OCI-M1 (cell line): Measurements from ENCODE around the gene PDYN.
"Not testable (repeated sequence)": the region's sequence is repeated elsewhere in the genome, so short reads cannot be mapped to it uniquely, and the experiment has no call there.

Experiments used
- DNase-seq: peaks from one replicate; lab custom pipeline; 2025; lab: John Stamatoyannopoulos, UW

Gene PDYN

GRCh38 chr20:1993986-1994385 is at the start of gene PDYN:
Gene PDYN (minus strand): TSS chr20:1994058. CDS start chr20:1983084, 10,974 bp downstream.
- peak; percentile 4 for DNase-seq

- DNase-seq, result no peak
Measured at GRCh38 chr20:2042400-2042799, 48.5 kb upstream of the PDYN start.

GRCh38 chr20:2038161-2038560 is 44.3 kb upstream of the PDYN start:
- no peak for DNase-seq

DNA sequence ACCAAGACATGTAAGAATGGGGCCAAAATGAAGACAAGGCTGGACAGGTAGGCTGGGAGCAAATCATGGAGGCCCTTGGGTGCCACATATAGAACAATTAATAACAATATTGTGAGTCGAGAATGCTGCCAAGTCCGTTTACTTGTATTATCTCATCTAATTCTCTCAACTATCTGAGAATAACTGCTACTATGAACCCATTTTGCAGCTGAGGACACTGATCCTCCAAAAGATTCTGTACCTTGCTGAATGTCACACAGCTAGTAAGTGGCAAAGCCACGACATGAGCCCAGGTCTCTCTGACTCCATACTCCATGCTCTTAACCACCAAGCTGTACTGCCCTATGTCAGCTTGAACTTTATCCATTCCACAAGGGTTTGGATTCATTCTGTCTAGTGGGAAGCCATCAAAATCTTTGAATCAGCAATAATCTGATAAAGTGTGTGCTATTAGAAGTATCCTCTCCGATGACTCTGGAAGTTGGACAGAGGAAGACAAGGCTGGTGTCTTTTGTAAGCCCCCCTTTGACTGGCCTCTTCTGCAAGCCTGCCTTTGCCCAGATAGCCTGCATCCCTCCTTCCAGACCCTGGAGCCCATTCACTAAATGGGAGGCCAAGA is 43.5 kb upstream of the PDYN start:
- no peak for DNase-seq

GRCh38 chr20:2036357-2036756 is 42.5 kb upstream of the PDYN start:
- not testable (repeated sequence) for DNase-seq

DNA sequence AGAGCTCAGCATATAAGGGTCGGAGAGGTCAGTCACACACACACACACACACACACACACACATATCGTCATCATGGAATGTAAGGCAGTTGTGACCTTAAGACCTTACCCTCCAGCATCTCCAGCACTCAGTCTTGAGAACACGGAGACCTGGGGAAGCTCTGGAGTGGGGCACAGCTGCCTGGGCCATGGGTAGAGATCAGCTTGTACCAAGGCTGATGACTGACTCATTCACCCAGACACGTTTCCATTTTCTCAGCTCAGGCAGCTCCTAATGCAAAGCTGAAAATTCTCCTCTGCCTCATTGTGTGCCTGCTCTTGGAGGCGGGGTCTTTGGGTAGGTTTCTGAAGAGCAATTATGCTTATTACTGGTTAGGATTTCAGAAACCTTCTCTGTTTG is 38.3 kb upstream of the PDYN start:
- no peak for DNase-seq

DNA sequence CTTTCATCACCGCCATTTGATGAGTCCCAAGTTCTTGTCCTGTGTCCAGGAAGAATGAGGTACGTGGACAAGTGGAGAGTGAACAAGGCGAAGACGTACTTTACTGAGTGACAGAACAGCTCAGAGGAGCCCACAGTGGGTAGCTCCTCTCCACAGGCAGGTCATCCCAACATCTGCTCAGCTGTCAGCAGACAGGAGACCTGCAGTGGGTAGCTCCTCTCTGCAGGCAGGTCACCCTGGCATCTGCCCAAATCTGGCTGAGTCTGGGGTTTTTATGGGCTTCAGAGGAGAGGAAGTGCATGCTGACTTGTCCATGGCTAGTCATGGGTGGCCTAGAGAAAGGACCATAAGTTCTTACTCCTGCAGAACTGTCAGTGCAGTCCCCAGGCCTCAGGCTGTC is 32.7 kb upstream of the PDYN start:
- peak; percentile 19 for DNase-seq

GRCh38 chr20:2026004-2026403 is 32.1 kb upstream of the PDYN start:
- no peak for DNase-seq

DNA sequence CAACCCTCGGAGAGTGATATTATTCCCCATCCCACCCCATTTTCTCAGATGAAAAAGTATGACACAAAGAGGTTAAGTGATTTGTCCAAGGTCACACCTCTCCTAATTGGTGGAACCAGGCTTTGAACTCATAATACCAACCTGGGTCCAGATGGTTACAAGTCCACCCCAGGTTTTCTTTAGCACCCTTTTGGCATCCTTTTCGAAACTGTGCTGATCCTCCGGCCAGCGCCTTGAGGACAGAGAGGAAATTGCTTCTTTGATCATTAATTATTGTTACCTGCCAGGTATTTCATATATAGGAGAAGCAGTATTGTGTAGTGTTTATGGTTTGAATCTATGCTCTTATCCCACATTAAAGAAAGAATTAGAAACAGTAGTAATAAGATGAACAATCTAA is 29.3 kb upstream of the PDYN start:
- no peak for DNase-seq

DNA sequence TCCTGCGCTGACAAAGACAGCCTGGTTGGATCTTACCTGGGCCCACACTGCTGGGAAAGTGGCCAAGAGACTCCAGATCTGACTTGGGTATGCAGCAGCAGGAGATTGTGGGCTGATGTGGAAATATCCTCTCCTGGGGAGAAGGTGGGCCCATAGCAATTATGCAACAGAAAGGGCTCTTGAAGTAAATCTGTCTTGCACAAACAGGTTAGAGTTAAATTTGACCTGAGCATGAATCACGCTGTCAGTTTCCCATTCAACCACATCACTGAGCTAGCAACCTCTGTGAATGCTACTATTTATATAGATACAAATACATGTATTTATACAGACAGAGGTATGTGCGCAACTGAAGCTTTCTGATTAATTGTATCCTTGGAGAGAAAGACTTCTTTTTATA is 28.3 kb upstream of the PDYN start:
- DNase-seq, result no peak

DNA sequence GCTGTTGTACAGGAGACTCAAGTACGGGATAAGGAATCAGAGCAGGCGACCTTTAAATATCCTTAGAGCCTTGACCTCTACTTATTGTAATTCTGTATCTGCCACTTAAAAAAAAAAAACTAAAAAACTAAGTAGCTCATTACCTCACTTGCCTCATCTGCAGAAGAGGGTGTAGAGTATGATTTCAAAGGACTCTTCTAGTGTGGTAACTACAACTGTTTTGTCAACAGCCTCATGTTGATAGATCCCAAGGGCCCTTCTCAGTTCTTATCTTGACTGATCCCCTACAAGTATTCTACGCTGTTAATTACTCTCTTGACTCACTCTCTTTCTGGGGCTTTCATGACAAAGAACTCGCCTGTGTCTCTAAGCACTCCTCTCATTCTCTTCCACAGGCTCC is 16.7 kb upstream of the PDYN start:
- no peak for DNase-seq

DNA sequence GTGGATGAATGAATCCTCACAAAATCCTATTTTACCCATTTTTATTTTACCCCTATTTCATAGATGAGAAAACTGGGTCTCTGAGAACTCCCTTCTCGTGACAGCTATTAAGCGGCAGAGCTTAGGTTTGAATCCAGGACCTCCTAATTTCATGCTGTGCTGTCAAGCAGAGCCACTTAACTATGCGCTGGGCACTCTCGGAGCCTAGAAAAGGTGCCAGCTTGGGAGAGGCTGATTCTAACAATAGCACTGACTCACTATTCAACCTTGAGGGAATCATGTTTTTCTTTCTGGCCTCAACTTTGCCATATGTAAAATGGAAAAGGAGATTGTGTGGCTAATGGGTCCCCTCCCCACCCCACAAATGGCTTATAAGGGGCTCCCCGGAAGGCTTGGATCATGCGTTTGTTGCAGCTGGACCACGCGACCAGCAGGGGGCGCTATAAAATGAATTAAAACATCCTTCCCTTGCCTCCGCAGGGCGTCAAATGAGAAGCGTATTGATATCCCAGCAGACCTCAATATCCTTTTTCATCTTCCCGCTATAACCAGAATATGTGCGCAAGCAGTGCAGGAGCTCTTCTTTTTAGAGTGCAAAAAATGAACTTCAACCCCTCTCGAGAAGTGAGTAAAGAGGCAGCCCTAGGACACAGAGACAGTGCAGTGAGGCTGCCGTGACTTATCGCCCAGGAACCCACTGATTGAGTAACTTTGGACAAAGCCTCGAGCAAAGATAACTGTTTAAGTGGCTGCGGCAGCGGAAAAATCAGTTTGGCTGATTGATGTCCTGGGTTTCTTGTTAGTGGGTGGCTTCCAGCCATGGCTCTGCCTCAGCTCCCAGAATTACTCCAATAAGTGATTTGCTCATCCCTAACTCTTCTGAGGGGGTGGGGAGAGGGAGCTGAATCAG is 12.8 kb upstream of the PDYN start:
- peak; percentile 59 for DNase-seq

- DNase-seq, result peak; percentile 78
Measured at GRCh38 chr20:2005831-2006426, 12.1 kb upstream of the PDYN start.

- no peak for DNase-seq
Measured at GRCh38 chr20:2005359-2005758, 11.5 kb upstream of the PDYN start.

DNA sequence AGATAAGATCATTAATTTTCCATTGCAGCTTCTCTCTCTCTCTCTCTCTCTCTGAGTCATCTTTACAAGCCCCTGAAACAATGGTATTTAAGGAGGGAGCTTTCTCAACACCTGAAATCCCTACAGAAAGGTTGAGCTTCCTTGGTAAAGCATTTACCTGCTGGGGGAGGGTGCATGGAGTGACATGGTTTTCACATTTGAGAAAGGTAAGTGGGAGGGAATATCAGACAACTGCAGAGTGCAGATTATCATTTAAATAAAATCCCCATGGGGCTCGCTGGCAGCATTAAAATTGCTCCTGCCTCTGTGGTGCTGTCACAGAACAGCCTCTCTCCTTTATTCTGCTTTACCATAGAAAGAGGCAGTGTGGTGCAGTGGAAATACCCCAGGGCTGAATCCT is 10.3 kb upstream of the PDYN start:
- DNase-seq, result no peak

- DNase-seq, result no peak
Measured at GRCh38 chr20:2002365-2002764, 8.5 kb upstream of the PDYN start.

DNA sequence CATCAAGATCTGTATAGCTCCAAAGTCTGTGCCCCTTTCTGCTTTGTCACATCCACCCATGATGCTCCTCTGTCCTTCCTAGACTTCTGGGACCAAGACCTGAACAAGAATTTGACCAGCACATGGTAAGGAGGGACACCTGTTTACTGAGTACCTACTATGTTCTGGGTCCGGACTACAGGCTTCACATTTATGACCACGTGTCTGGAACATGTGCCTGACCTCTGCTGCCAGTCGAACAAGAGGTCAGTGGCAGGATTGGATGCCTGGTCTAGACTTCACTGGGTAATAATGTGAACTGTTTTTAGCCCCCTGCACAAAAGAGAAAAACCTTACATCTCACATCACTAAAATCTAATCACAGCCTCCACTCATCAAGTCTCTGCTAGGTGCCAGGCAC is 7.3 kb upstream of the PDYN start:
- no peak for DNase-seq

GRCh38 chr20:2000285-2000684 is 6.4 kb upstream of the PDYN start:
- no peak for DNase-seq

GRCh38 chr20:1998715-1999114 is 4.9 kb upstream of the PDYN start:
- DNase-seq, result no peak

DNA sequence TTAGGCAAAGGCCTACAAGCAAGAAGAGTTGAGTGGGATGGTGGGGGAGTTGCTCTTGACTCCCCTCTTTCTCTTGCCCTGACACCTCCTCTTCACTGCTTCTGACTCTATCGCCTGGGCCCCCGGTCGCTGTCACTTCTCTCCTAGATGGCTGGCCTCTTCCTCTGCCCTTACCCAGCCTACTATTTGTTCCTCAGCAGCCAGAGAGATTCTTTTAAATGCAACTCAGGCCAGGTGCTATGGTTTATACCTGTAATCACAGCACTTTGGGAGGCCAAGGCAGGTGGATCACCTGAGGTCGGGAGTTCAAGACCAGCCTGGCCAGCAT is 4.3 kb upstream of the PDYN start:
- no peak for DNase-seq

DNA sequence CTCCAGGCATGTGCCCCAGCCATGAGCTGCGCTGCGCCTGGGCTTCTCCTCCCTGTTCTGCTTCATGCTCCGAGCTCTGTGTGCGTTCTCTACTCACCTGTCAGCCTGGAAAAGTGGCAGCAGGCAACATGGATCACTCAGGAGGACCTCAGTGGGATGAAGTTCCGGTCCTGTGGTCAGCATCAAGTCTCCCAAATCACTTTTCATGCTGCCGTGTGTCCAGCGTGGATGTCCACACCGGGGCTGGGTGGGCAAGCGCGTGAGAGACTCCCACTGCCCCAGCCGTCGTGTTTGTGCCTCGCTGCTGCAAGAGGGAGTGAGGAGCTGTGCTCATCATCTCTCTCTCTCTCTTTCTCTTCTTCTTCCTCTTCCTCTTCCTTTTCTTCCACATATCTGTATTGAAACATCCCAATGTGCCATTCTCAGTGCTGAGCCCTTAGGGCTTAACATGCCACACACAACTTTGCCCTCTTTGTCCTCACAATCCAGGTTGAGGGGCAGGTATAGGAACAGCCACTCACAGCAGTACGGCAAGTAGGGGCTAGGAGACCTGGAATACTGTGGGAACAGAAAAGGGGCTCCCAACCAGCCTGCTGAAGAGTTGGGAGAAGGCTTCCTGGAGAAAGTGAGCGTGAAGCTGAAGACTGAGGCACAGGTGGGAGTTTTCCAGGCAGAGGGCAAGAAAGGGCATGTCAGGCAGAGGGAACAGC is 3.8 kb upstream of the PDYN start:
- no peak for DNase-seq

- DNase-seq, result no peak
Measured at GRCh38 chr20:1995531-1996310, 1.9 kb upstream of the PDYN start.
